WTC11 (cell line): ENCODE data around the gene CCDC167.

Experiments
- CREM ChIP-seq: sonication (generic); formaldehyde crosslinking; IDR thresholded peaks from 2 replicates; pipeline ENCODE4 v1.8.1; 2022; ENCODE audit warnings: mild to moderate bottlenecking, missing genetic modification reagents, moderate library complexity
- MYBL2 ChIP-seq: sonication (generic); formaldehyde crosslinking; IDR thresholded peaks from 2 replicates; pipeline ENCODE4 v1.8.1; 2023; ENCODE audit warnings: mild to moderate bottlenecking, moderate library complexity, missing genetic modification reagents
- NR1H2 ChIP-seq: sonication (generic); formaldehyde crosslinking; IDR thresholded peaks from 2 replicates; pipeline ENCODE4 v1.9.0; 2021; ENCODE audit warnings: mild to moderate bottlenecking, moderate library complexity, missing genetic modification reagents
- SMAD4 ChIP-seq: sonication (generic); formaldehyde crosslinking; IDR thresholded peaks from 2 replicates; pipeline ENCODE4 v1.8.0; 2022; ENCODE audit warnings: mild to moderate bottlenecking, missing genetic modification reagents
- SP1 ChIP-seq: sonication (generic); formaldehyde crosslinking; conservative IDR thresholded peaks from 2 replicates; pipeline ENCODE4 v1.8.1; 2022; ENCODE audit warnings: missing genetic modification reagents
- TCF7 ChIP-seq: sonication (generic); formaldehyde crosslinking; IDR thresholded peaks from 2 replicates; pipeline ENCODE4 v1.8.0; 2022; ENCODE audit warnings: mild to moderate bottlenecking, low read depth, missing genetic modification reagents, moderate library complexity
- TF ChIP-seq, protein P1 (sequence below): fragments of 200-600 bp; IDR thresholded peaks from 2 replicates; pipeline ENCODE4 v1.8.0; 2022; ENCODE audit warnings: antibody characterized with exemption
- TF ChIP-seq, protein P2 (sequence below): sonication (generic); formaldehyde crosslinking; IDR thresholded peaks from 2 replicates; pipeline ENCODE4 v1.8.1; 2022; ENCODE audit warnings: low read depth, missing genetic modification reagents, borderline replicate concordance
- TF ChIP-seq, protein P3 (sequence below): sonication (generic); formaldehyde crosslinking; IDR thresholded peaks from 2 replicates; pipeline ENCODE4 v1.8.1; 2023; ENCODE audit warnings: mild to moderate bottlenecking, missing genetic modification reagents, moderate library complexity
- TF ChIP-seq, protein P4 (sequence below): sonication (generic); formaldehyde crosslinking; IDR thresholded peaks from 2 replicates; pipeline ENCODE4 v1.8.1; 2023; ENCODE audit warnings: mild to moderate bottlenecking, missing genetic modification reagents, moderate library complexity

DNA sequence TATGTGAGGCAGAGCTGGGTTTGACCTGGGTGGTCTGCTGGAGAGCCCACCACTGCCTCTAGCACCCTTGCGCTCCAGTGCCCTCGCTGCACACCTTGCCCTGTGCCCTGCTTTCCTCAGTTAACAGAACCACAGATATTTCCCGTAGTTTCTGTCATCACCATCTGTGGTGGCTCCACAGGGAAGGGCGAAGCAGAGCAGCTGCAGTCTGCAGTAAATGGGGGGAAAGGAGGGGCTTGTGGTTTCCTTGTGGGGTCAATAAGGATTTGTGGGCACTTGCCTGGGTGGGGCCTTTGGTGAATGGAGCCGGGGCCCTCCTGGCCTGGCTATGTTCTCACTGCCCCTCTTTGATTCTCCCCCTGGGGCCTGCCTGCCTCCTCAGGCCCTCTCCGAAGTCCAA is 21.2 kb upstream of the CCDC167 start:
- TF ChIP-seq, protein P1, sequence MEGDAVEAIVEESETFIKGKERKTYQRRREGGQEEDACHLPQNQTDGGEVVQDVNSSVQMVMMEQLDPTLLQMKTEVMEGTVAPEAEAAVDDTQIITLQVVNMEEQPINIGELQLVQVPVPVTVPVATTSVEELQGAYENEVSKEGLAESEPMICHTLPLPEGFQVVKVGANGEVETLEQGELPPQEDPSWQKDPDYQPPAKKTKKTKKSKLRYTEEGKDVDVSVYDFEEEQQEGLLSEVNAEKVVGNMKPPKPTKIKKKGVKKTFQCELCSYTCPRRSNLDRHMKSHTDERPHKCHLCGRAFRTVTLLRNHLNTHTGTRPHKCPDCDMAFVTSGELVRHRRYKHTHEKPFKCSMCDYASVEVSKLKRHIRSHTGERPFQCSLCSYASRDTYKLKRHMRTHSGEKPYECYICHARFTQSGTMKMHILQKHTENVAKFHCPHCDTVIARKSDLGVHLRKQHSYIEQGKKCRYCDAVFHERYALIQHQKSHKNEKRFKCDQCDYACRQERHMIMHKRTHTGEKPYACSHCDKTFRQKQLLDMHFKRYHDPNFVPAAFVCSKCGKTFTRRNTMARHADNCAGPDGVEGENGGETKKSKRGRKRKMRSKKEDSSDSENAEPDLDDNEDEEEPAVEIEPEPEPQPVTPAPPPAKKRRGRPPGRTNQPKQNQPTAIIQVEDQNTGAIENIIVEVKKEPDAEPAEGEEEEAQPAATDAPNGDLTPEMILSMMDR, result no peak
- no peak for TF ChIP-seq CREM (CRISPR knock-in tag)
- TF ChIP-seq, protein P2, sequence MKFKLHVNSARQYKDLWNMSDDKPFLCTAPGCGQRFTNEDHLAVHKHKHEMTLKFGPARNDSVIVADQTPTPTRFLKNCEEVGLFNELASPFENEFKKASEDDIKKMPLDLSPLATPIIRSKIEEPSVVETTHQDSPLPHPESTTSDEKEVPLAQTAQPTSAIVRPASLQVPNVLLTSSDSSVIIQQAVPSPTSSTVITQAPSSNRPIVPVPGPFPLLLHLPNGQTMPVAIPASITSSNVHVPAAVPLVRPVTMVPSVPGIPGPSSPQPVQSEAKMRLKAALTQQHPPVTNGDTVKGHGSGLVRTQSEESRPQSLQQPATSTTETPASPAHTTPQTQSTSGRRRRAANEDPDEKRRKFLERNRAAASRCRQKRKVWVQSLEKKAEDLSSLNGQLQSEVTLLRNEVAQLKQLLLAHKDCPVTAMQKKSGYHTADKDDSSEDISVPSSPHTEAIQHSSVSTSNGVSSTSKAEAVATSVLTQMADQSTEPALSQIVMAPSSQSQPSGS (CRISPR knock-in tag), result no peak
- no peak for TF ChIP-seq NR1H2 (CRISPR knock-in tag)
- no peak for TF ChIP-seq TCF7 (CRISPR knock-in tag)
- no peak for TF ChIP-seq SMAD4
- TF ChIP-seq, protein P3, sequence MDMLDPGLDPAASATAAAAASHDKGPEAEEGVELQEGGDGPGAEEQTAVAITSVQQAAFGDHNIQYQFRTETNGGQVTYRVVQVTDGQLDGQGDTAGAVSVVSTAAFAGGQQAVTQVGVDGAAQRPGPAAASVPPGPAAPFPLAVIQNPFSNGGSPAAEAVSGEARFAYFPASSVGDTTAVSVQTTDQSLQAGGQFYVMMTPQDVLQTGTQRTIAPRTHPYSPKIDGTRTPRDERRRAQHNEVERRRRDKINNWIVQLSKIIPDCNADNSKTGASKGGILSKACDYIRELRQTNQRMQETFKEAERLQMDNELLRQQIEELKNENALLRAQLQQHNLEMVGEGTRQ (CRISPR knock-in tag), result no peak
- no peak for TF ChIP-seq SP1 (CRISPR knock-in tag)
- TF ChIP-seq, protein P4, sequence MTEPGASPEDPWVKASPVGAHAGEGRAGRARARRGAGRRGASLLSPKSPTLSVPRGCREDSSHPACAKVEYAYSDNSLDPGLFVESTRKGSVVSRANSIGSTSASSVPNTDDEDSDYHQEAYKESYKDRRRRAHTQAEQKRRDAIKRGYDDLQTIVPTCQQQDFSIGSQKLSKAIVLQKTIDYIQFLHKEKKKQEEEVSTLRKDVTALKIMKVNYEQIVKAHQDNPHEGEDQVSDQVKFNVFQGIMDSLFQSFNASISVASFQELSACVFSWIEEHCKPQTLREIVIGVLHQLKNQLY (CRISPR knock-in tag), result no peak
- TF ChIP-seq MYBL2 (CRISPR knock-in tag), result no peak
